ENCODE data around the gene NADK2. TPM values are rescaled to one million over a fixed set of nuclear protein-coding genes. Genes with fewer than 3 reads are reported as not detected.

NADK2 gene
- total RNA-seq, 4 donors from 2014 or later = 23.6 to 34.4 (median 27.8) TPM

GRCh38 chr5:36272136-36272690, 30.5 kb upstream of the NADK2 start:
- in situ Hi-C loops (cut with MboI; ENCODE audit: low sequenced_read_pairs in 4 of 4) = loop anchor here in 2 of 4 donors (25.0 kb wide), 2 partner anchors 240 to 415 kb away; no protein-coding TSS in a partner anchor

GRCh38 chr5:36270876-36271575, 29.3 kb upstream of the NADK2 start:
- H3K9me3 ChIP-seq = no peaks in the 10 kb centered on the region
- no peak overlapping the region for H3K4me3 ChIP-seq
- H3K27me3 ChIP-seq = no peaks in the 10 kb centered on the region
- TF ChIP-seq, protein P1, sequence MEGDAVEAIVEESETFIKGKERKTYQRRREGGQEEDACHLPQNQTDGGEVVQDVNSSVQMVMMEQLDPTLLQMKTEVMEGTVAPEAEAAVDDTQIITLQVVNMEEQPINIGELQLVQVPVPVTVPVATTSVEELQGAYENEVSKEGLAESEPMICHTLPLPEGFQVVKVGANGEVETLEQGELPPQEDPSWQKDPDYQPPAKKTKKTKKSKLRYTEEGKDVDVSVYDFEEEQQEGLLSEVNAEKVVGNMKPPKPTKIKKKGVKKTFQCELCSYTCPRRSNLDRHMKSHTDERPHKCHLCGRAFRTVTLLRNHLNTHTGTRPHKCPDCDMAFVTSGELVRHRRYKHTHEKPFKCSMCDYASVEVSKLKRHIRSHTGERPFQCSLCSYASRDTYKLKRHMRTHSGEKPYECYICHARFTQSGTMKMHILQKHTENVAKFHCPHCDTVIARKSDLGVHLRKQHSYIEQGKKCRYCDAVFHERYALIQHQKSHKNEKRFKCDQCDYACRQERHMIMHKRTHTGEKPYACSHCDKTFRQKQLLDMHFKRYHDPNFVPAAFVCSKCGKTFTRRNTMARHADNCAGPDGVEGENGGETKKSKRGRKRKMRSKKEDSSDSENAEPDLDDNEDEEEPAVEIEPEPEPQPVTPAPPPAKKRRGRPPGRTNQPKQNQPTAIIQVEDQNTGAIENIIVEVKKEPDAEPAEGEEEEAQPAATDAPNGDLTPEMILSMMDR (IDR thresholded peaks at IDR 0.05 in 4 of 5, conservative IDR thresholded peaks at IDR 0.05 in 1 of 5) = no peak
- no peak for TF ChIP-seq POLR2A (IDR thresholded peaks at IDR 0.05)
- ATAC-seq (no peak), DNase-seq (no peak)
- intact Hi-C loops (cut with DNase I; ENCODE audit: low total_unique reads) = no loop called here
- peaks cover 0 to 1% of the 10 kb centered on the region in 2 donors for H3K4me1 ChIP-seq
- in situ Hi-C loops (cut with MboI; ENCODE audit: low sequenced_read_pairs in 4 of 4) = loop anchor here in 2 of 4 donors (25.0 kb wide), 2 partner anchors 241 to 416 kb away; no protein-coding TSS in a partner anchor
- no peak overlapping the region for H3K27ac ChIP-seq
- H3K36me3 ChIP-seq = no peaks in the 10 kb centered on the region

More at GRCh38 chr5:36272136-36272690, 30.5 kb upstream of the NADK2 start:
- Histone ChIP-seq H3K9me3 (no peaks in the 10 kb centered on the region), H3K36me3 (no peaks in the 10 kb centered on the region), H3K27ac (no peak overlapping the region), H3K4me3 (no peak overlapping the region), H3K27me3 (no peaks in the 10 kb centered on the region), H3K4me1 (peaks cover 7 to 12% of the 10 kb centered on the region in 2 donors)
- ATAC-seq (no peak), DNase-seq (no peak)
- TF ChIP-seq, protein P1 (IDR thresholded peaks at IDR 0.05 in 4 of 5, conservative IDR thresholded peaks at IDR 0.05 in 1 of 5) = no peak
- no peak for TF ChIP-seq POLR2A (IDR thresholded peaks at IDR 0.05)
- intact Hi-C loops (cut with DNase I; ENCODE audit: low total_unique reads) = no loop called here

GRCh38 chr5:36270175-36270574, 28.4 kb upstream of the NADK2 start:
- DNase-seq (no peak), ATAC-seq (no peak)
- no peak overlapping the region for H3K4me3 ChIP-seq
- H3K9me3 ChIP-seq = no peaks in the 10 kb centered on the region
- in situ Hi-C loops (cut with MboI; ENCODE audit: low sequenced_read_pairs in 4 of 4) (loop anchor here in 2 of 4 donors (25.0 kb wide), 2 partner anchors 242 to 417 kb away; no protein-coding TSS in a partner anchor), intact Hi-C loops (cut with DNase I; ENCODE audit: low total_unique reads) (no loop called here)
- no peaks in the 10 kb centered on the region for H3K4me1 ChIP-seq
- no peaks in the 10 kb centered on the region for H3K27me3 ChIP-seq
- H3K36me3 ChIP-seq = no peaks in the 10 kb centered on the region
- no peak for TF ChIP-seq POLR2A (IDR thresholded peaks at IDR 0.05)
- TF ChIP-seq, protein P1 (IDR thresholded peaks at IDR 0.05 in 4 of 5, conservative IDR thresholded peaks at IDR 0.05 in 1 of 5) = no peak
- H3K27ac ChIP-seq = no peak overlapping the region

GRCh38 chr5:36269478-36269877, 27.8 kb upstream of the NADK2 start:
- H3K4me1 ChIP-seq = no peaks in the 10 kb centered on the region
- no peaks in the 10 kb centered on the region for H3K36me3 ChIP-seq
- TF ChIP-seq POLR2A (IDR thresholded peaks at IDR 0.05) = no peak
- H3K9me3 ChIP-seq = no peaks in the 10 kb centered on the region
- no peak overlapping the region for H3K27ac ChIP-seq
- in situ Hi-C loops (cut with MboI; ENCODE audit: low sequenced_read_pairs in 4 of 4) = loop anchor here in 3 of 4 donors (5.0 to 25.0 kb wide), 5 partner anchors 38 to 418 kb away; no protein-coding TSS in a partner anchor
- intact Hi-C loops (cut with DNase I; ENCODE audit: low total_unique reads) = loop anchor here (5.0 kb wide), 2 partner anchors 38 to 238 kb away; no protein-coding TSS in a partner anchor
- ATAC-seq = no peak
- no peak overlapping the region for H3K4me3 ChIP-seq
- no peaks in the 10 kb centered on the region for H3K27me3 ChIP-seq
- no peak for DNase-seq

- ATAC-seq = no peak
- no peak for DNase-seq
- no peak overlapping the region for H3K27ac ChIP-seq
- H3K4me3 ChIP-seq = no peak overlapping the region
- H3K4me1 ChIP-seq = no peaks in the 10 kb centered on the region
- intact Hi-C loops (cut with DNase I; ENCODE audit: low total_unique reads) (loop anchor here (5.0 kb wide), 2 partner anchors 39 to 239 kb away; no protein-coding TSS in a partner anchor), in situ Hi-C loops (cut with MboI; ENCODE audit: low sequenced_read_pairs in 4 of 4) (loop anchor here in 3 of 4 donors (5.0 to 25.0 kb wide), 5 partner anchors 39 to 419 kb away; no protein-coding TSS in a partner anchor)
- no peaks in the 10 kb centered on the region for H3K36me3 ChIP-seq
- no peaks in the 10 kb centered on the region for H3K27me3 ChIP-seq
- H3K9me3 ChIP-seq = no peaks in the 10 kb centered on the region
- TF ChIP-seq, protein P1 (IDR thresholded peaks at IDR 0.05 in 4 of 5, conservative IDR thresholded peaks at IDR 0.05 in 1 of 5) = no peak
- no peak for TF ChIP-seq POLR2A (IDR thresholded peaks at IDR 0.05)
Observed at GRCh38 chr5:36267905-36268304, 26.2 kb upstream of the NADK2 start.

All from gastrocnemius medialis (tissue), 4 donors.